WTC11 (cell line): ENCODE measurements around the gene IGSF10. TPM values are rescaled to one million over a fixed set of nuclear protein-coding genes. Genes with fewer than 3 reads are reported as not detected.

Source experiments
- ATAC-seq: fragments of 200-7000 bp; cut with Tn5 transposase; 2 replicates; pipeline ENCODE4 v1.10.0; 2021; ENCODE audit warnings: mild to moderate bottlenecking, moderate library complexity
- CTCF ChIA-PET: fragments of 300-600 bp; sonication (Branson Sonifier 250); formaldehyde crosslinking; loops from one replicate; lab custom pipeline; 2021; ENCODE audit warnings: antibody characterized with exemption; lab: Charles Lee
- POLR2A ChIA-PET: fragments of 350-600 bp; sonication (Branson Sonifier 250); formaldehyde crosslinking; loops from one replicate; lab custom pipeline; 2021; ENCODE audit warnings: antibody characterized with exemption; lab: Charles Lee
- DNase-seq: peaks from one replicate; pipeline ENCODE4 v3.0.0; 2021; ENCODE audit warnings: low spot score
- H3K27ac Mint-ChIP-seq: 2 replicates; pipeline ENCODE4 v1.8.0; 2021; ENCODE audit warnings: mixed read lengths
- H3K27me3 Mint-ChIP-seq: 2 replicates; pipeline ENCODE4 v1.8.0; 2021; ENCODE audit warnings: low read depth, mild to moderate bottlenecking, moderate library complexity, mixed read lengths
- H3K36me3 Mint-ChIP-seq: 2 replicates; pipeline ENCODE4 v1.8.0; 2021; ENCODE audit warnings: mixed read lengths
- H3K4me1 Mint-ChIP-seq: 2 replicates; pipeline ENCODE4 v1.8.0; 2022; ENCODE audit warnings: mixed read lengths
- H3K4me3 Mint-ChIP-seq: 2 replicates; pipeline ENCODE4 v1.8.0; 2021; ENCODE audit warnings: mild to moderate bottlenecking, moderate library complexity, mixed read lengths
- H3K9me3 Mint-ChIP-seq: 2 replicates; pipeline ENCODE4 v1.8.0; 2021; ENCODE audit warnings: mixed read lengths
- CDX4 ChIP-seq: fragments of 250-450 bp; sonication (Bioruptor Pico); IDR thresholded peaks from 2 replicates; pipeline ENCODE4 v1.9.0; 2021; ENCODE audit warnings: moderate library complexity, mild to moderate bottlenecking, inconsistent platforms, borderline replicate concordance
- CREB1 ChIP-seq: sonication (generic); formaldehyde crosslinking; IDR thresholded peaks from 2 replicates; pipeline ENCODE4 v1.8.0; 2023; ENCODE audit warnings: mild to moderate bottlenecking, missing genetic modification reagents
- CREM ChIP-seq: sonication (generic); formaldehyde crosslinking; IDR thresholded peaks from 2 replicates; pipeline ENCODE4 v1.8.1; 2022; ENCODE audit warnings: mild to moderate bottlenecking, missing genetic modification reagents, moderate library complexity
- ETV6 ChIP-seq: sonication (generic); formaldehyde crosslinking; IDR thresholded peaks from 2 replicates; pipeline ENCODE4 v1.8.1; 2022; ENCODE audit warnings: mild to moderate bottlenecking, missing genetic modification reagents
- FOXP4 ChIP-seq: sonication (generic); formaldehyde crosslinking; IDR thresholded peaks from 2 replicates; pipeline ENCODE4 v1.8.0; 2022; ENCODE audit warnings: mild to moderate bottlenecking, missing genetic modification reagents
- GRHL2 ChIP-seq: fragments of 250-450 bp; sonication (Bioruptor Pico); IDR thresholded peaks from 2 replicates; pipeline ENCODE4 v1.8.0; 2022; ENCODE audit warnings: mild to moderate bottlenecking, moderate library complexity; ENCODE audit not compliant: insufficient replicate concordance, severe bottlenecking
- MYBL2 ChIP-seq: sonication (generic); formaldehyde crosslinking; IDR thresholded peaks from 2 replicates; pipeline ENCODE4 v1.8.1; 2023; ENCODE audit warnings: mild to moderate bottlenecking, moderate library complexity, missing genetic modification reagents
- NFATC4 ChIP-seq: fragments of 250-450 bp; sonication (Bioruptor Pico); IDR thresholded peaks from 2 replicates; pipeline ENCODE4 v1.9.0; 2021; ENCODE audit warnings: mild to moderate bottlenecking
- ZNF121 ChIP-seq: sonication (generic); formaldehyde crosslinking; IDR thresholded peaks from 2 replicates; pipeline ENCODE4 v1.8.0; 2023; ENCODE audit warnings: missing genetic modification reagents
- ZNF138 ChIP-seq: sonication (generic); formaldehyde crosslinking; conservative IDR thresholded peaks from 2 replicates; pipeline ENCODE4 v1.8.1; 2022; ENCODE audit warnings: mild to moderate bottlenecking, moderate library complexity, missing genetic modification reagents
- ZNF317 ChIP-seq: sonication (generic); formaldehyde crosslinking; IDR thresholded peaks from 2 replicates; pipeline ENCODE4 v1.8.1; 2023; ENCODE audit warnings: low read depth, mild to moderate bottlenecking, moderate library complexity, missing genetic modification reagents, borderline replicate concordance
- ZNF425 ChIP-seq: fragments of 250-450 bp; sonication (Bioruptor Pico); conservative IDR thresholded peaks from 2 replicates; pipeline ENCODE4 v1.9.0; 2021; ENCODE audit warnings: mild to moderate bottlenecking
- total RNA-seq: library from RNA; stranded (reverse); gene quantifications from 3 replicates; pipeline ENCODE4 v1.2.3, GENCODE V29; 2021
- TF ChIP-seq, protein P1 (sequence below): fragments of 200-600 bp; IDR thresholded peaks from 2 replicates; pipeline ENCODE4 v1.8.0; 2022; ENCODE audit warnings: antibody characterized with exemption
- TF ChIP-seq, protein P2 (sequence below): sonication (generic); formaldehyde crosslinking; conservative IDR thresholded peaks from 2 replicates; pipeline ENCODE4 v1.8.1; 2023; ENCODE audit warnings: mild to moderate bottlenecking, low read depth, missing genetic modification reagents, moderate library complexity
- TF ChIP-seq, protein P3 (sequence below): sonication (generic); formaldehyde crosslinking; IDR thresholded peaks from 2 replicates; pipeline ENCODE4 v1.8.0; 2022; ENCODE audit warnings: mild to moderate bottlenecking, missing genetic modification reagents
- TF ChIP-seq, protein P4 (sequence below): sonication (generic); formaldehyde crosslinking; IDR thresholded peaks from 2 replicates; pipeline ENCODE4 v1.8.1; 2022; ENCODE audit warnings: missing genetic modification reagents, borderline replicate concordance

Gene IGSF10
- total RNA-seq, 1 experiment from 2014 or later: 0.70 TPM

GRCh38 chr3:151468284-151468917, 7.5 kb upstream of the IGSF10 start:
- 0 out of 2 replicates have a peak, but pooled peaks cover 3% of the 10 kb centered on the region for H3K4me1 Mint-ChIP-seq
- TF ChIP-seq, protein P1, sequence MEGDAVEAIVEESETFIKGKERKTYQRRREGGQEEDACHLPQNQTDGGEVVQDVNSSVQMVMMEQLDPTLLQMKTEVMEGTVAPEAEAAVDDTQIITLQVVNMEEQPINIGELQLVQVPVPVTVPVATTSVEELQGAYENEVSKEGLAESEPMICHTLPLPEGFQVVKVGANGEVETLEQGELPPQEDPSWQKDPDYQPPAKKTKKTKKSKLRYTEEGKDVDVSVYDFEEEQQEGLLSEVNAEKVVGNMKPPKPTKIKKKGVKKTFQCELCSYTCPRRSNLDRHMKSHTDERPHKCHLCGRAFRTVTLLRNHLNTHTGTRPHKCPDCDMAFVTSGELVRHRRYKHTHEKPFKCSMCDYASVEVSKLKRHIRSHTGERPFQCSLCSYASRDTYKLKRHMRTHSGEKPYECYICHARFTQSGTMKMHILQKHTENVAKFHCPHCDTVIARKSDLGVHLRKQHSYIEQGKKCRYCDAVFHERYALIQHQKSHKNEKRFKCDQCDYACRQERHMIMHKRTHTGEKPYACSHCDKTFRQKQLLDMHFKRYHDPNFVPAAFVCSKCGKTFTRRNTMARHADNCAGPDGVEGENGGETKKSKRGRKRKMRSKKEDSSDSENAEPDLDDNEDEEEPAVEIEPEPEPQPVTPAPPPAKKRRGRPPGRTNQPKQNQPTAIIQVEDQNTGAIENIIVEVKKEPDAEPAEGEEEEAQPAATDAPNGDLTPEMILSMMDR: peak; percentile 69
- no peak for TF ChIP-seq GRHL2 (CRISPR knock-in tag)
- no peaks in the 10 kb centered on the region for H3K9me3 Mint-ChIP-seq
- H3K4me3 Mint-ChIP-seq: no peak overlapping the region
- H3K27me3 Mint-ChIP-seq: no peaks in the 10 kb centered on the region
- ATAC-seq (peak; percentile 96), DNase-seq (peak; percentile 48)
- ChIA-PET POLR2A (no interaction called here), CTCF (interaction anchor here (0.6 to 2.0 kb wide), 7 partner anchors 9 to 370 kb away, joined by 3 to 11 read pairs (median 3); no protein-coding TSS in a partner anchor)
- H3K27ac Mint-ChIP-seq: 0 out of 2 replicates have a peak overlapping the region, but pooled peaks have one; percentile 43
- H3K36me3 Mint-ChIP-seq: no peaks in the 10 kb centered on the region

DNA sequence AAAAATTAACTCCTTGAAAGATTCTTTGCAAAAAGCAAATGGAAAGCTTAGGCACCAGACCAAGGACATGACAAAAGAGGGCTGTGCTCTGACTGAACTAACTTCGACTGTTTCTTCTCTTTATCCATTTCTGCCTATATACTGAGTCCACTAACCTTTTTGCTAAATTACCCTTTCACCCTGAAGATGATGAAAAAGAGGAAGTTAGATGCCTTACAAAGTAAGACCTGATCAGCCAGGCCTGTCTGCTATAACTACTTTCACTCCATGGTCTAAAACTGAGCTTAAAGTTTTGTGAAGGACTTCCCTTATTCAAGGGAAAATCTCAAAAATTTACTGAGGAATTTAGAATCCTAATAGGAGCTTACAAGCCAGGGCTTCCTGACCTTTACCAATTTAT, 6.2 kb upstream of the IGSF10 start:
- H3K27me3 Mint-ChIP-seq: 0 out of 2 replicates have a peak, but pooled peaks cover 1% of the 10 kb centered on the region
- H3K27ac Mint-ChIP-seq: no peak overlapping the region
- ChIA-PET POLR2A (no interaction called here), CTCF (interaction anchor here (0.8 to 2.0 kb wide), 5 partner anchors 18 to 372 kb away, joined by 3 to 11 read pairs (median 3); no protein-coding TSS in a partner anchor)
- no peak for TF ChIP-seq CREB1 (CRISPR knock-in tag)
- no peak for TF ChIP-seq CDX4 (CRISPR knock-in tag)
- TF ChIP-seq FOXP4: no peak
- TF ChIP-seq ZNF138 (CRISPR knock-in tag): no peak
- no peak for TF ChIP-seq ZNF121 (CRISPR knock-in tag)
- no peak for TF ChIP-seq ZNF425 (CRISPR knock-in tag)
- no peak for TF ChIP-seq MYBL2 (CRISPR knock-in tag)
- TF ChIP-seq, protein P2, sequence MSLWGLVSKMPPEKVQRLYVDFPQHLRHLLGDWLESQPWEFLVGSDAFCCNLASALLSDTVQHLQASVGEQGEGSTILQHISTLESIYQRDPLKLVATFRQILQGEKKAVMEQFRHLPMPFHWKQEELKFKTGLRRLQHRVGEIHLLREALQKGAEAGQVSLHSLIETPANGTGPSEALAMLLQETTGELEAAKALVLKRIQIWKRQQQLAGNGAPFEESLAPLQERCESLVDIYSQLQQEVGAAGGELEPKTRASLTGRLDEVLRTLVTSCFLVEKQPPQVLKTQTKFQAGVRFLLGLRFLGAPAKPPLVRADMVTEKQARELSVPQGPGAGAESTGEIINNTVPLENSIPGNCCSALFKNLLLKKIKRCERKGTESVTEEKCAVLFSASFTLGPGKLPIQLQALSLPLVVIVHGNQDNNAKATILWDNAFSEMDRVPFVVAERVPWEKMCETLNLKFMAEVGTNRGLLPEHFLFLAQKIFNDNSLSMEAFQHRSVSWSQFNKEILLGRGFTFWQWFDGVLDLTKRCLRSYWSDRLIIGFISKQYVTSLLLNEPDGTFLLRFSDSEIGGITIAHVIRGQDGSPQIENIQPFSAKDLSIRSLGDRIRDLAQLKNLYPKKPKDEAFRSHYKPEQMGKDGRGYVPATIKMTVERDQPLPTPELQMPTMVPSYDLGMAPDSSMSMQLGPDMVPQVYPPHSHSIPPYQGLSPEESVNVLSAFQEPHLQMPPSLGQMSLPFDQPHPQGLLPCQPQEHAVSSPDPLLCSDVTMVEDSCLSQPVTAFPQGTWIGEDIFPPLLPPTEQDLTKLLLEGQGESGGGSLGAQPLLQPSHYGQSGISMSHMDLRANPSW (CRISPR knock-in tag): no peak
- TF ChIP-seq NFATC4: no peak
- TF ChIP-seq ZNF317 (CRISPR knock-in tag): no peak
- TF ChIP-seq, protein P3, sequence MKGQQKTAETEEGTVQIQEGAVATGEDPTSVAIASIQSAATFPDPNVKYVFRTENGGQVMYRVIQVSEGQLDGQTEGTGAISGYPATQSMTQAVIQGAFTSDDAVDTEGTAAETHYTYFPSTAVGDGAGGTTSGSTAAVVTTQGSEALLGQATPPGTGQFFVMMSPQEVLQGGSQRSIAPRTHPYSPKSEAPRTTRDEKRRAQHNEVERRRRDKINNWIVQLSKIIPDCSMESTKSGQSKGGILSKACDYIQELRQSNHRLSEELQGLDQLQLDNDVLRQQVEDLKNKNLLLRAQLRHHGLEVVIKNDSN: no peak
- TF ChIP-seq, protein P4, sequence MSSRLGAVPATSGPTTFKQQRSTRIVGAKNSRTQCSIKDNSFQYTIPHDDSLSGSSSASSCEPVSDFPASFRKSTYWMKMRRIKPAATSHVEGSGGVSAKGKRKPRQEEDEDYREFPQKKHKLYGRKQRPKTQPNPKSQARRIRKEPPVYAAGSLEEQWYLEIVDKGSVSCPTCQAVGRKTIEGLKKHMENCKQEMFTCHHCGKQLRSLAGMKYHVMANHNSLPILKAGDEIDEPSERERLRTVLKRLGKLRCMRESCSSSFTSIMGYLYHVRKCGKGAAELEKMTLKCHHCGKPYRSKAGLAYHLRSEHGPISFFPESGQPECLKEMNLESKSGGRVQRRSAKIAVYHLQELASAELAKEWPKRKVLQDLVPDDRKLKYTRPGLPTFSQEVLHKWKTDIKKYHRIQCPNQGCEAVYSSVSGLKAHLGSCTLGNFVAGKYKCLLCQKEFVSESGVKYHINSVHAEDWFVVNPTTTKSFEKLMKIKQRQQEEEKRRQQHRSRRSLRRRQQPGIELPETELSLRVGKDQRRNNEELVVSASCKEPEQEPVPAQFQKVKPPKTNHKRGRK (CRISPR knock-in tag): no peak
- TF ChIP-seq CREM (CRISPR knock-in tag): no peak
- TF ChIP-seq ETV6 (CRISPR knock-in tag): no peak
- H3K36me3 Mint-ChIP-seq: no peaks in the 10 kb centered on the region
- H3K4me1 Mint-ChIP-seq: 0 out of 2 replicates have a peak, but pooled peaks cover 3% of the 10 kb centered on the region
- ATAC-seq: no peak
- H3K9me3 Mint-ChIP-seq: no peaks in the 10 kb centered on the region
- no peak overlapping the region for H3K4me3 Mint-ChIP-seq
- DNase-seq: no peak
